ENCODE results near the gene CXCL14. TPM values are rescaled to one million over a fixed set of nuclear protein-coding genes. Genes with fewer than 3 reads are reported as not detected.

The CXCL14 gene
- total and polyA plus RNA-seq, 2 experiments from 2014 or later: 1.7 TPM; not detected in 1

GRCh38 chr5:135582099-135582781 is 3.4 kb upstream of the CXCL14 start:
- no peak overlapping the region for H2AFZ ChIP-seq
- no peak overlapping the region for H3K4me2 ChIP-seq
- DNase-seq (ENCODE audit: low spot score): no peak
- no peak overlapping the region for H3K27ac ChIP-seq (ENCODE audit: low read depth)
- H3K4me3 ChIP-seq: no peak overlapping the region
- Mint-ChIP-seq H3K36me3 (ENCODE audit: low read depth) (no peaks in the 10 kb centered on the region), H3K4me1 (peaks cover 16% of the 10 kb centered on the region), H3K27me3 (ENCODE audit: insufficient read depth, low read depth, poor library complexity) (peaks cover 38% of the 10 kb centered on the region), H3K4me3 (no peak overlapping the region), H3K9me3 (no peaks in the 10 kb centered on the region), H3K27ac (no peak overlapping the region)
- no peaks in the 10 kb centered on the region for H3F3A ChIP-seq (replicated peaks; ENCODE audit: low read depth)
- no peaks in the 10 kb centered on the region for H3K79me2 ChIP-seq (replicated peaks; ENCODE audit: insufficient read depth)
- TF ChIP-seq EZH2 (IDR thresholded peaks at IDR 0.05; ENCODE audit: low read depth, unreplicated experiment): no peak
- no peak for TF ChIP-seq JUNB (IDR thresholded peaks at IDR 0.05; ENCODE audit: unreplicated experiment)
- TF ChIP-seq REST (IDR thresholded peaks at IDR 0.05; ENCODE audit: unreplicated experiment): no peak
- TF ChIP-seq ZNF114 (CRISPR knock-in tag; IDR thresholded peaks at IDR 0.05): no peak
- TF ChIP-seq NANOG (IDR thresholded peaks at IDR 0.05; ENCODE audit: borderline replicate concordance): no peak
- no peak for TF ChIP-seq ZNF462 (CRISPR knock-in tag; IDR thresholded peaks at IDR 0.05)
- TF ChIP-seq ZNF331 (CRISPR knock-in tag; IDR thresholded peaks at IDR 0.05; ENCODE audit: low read depth): no peak
- TF ChIP-seq POLR2AphosphoS5 (IDR thresholded peaks at IDR 0.05; ENCODE audit: low read depth): no peak
- TF ChIP-seq CREB1 (CRISPR knock-in tag; IDR thresholded peaks at IDR 0.05; ENCODE audit: low read depth): no peak
- ATAC-seq: no peak
- peaks cover 45% of the 10 kb centered on the region for H3K27me3 ChIP-seq (ENCODE audit: insufficient read depth)
- no peaks in the 10 kb centered on the region for H4K20me1 ChIP-seq (replicated peaks; ENCODE audit: insufficient read depth)
- peaks cover 12% of the 10 kb centered on the region for H3K4me1 ChIP-seq (ENCODE audit: insufficient read depth)
- no peaks in the 10 kb centered on the region for H3K36me3 ChIP-seq (ENCODE audit: insufficient read depth)
- H3K9me2 ChIP-seq (ENCODE audit: insufficient read depth): no peaks in the 10 kb centered on the region
